GM12872 (cell line): Measurements from ENCODE around the gene PAXIP1.

ENCODE experiments used
- CTCF ChIP-seq: IDR thresholded peaks from 3 replicates; pipeline ENCODE4 v1.5.1; 2011; ENCODE audit warnings: low read depth, mild to moderate bottlenecking, low read length, moderate library complexity; ENCODE audit not compliant: insufficient read depth

The PAXIP1 gene

GRCh38 chr7:154937837-154938236, 65.1 kb downstream of the PAXIP1 start:
- TF ChIP-seq CTCF, result no peak

GRCh38 chr7:154931906-154932305, 71.0 kb downstream of the PAXIP1 start:
- no peak for TF ChIP-seq CTCF

GRCh38 chr7:154929006-154929726, 73.8 kb downstream of the PAXIP1 start:
- TF ChIP-seq CTCF, result no peak

- no peak for TF ChIP-seq CTCF
Observed at GRCh38 chr7:154928136-154929005, 74.6 kb downstream of the PAXIP1 start.

- TF ChIP-seq CTCF, result peak; percentile 54
Observed at GRCh38 chr7:154927624-154928125, 75.2 kb downstream of the PAXIP1 start.

- TF ChIP-seq CTCF, result no peak
Observed at GRCh38 chr7:154919344-154920225, 83.3 kb downstream of the PAXIP1 start.
